ENCODE results near the gene TEX52.
A peak's percentile ranks its signal among the peaks of the same experiment; 100 is the strongest.

TEX52 gene

GRCh38 chr12:2842948-2843347 lies 13.9 kb downstream of the TEX52 start:
- Mint-ChIP-seq H3K4me3 (no peak overlapping the region), H3K36me3 (ENCODE audit: low read depth) (peaks cover 25% of the 10 kb centered on the region), H3K4me1 (peaks cover 45% of the 10 kb centered on the region), H3K27ac (no peak overlapping the region), H3K27me3 (ENCODE audit: low read depth, poor library complexity) (peaks cover 11% of the 10 kb centered on the region), H3K9me3 (no peaks in the 10 kb centered on the region)
- no peak for DNase-seq
- TF ChIP-seq CTCF (IDR thresholded peaks at IDR 0.05): no peak

- Mint-ChIP-seq H3K4me1 (peaks cover 29% of the 10 kb centered on the region), H3K9me3 (no peaks in the 10 kb centered on the region), H3K27me3 (ENCODE audit: low read depth, poor library complexity) (peaks cover 14% of the 10 kb centered on the region), H3K27ac (no peak overlapping the region), H3K36me3 (ENCODE audit: low read depth) (peaks cover 26% of the 10 kb centered on the region), H3K4me3 (no peak overlapping the region)
- no peak for TF ChIP-seq CTCF (IDR thresholded peaks at IDR 0.05)
- no peak for DNase-seq
Observed at GRCh38 chr12:2841056-2841650, 15.7 kb downstream of the TEX52 start.

- peaks cover 6% of the 10 kb centered on the region for H3K27me3 Mint-ChIP-seq (ENCODE audit: low read depth, poor library complexity)
- DNase-seq: no peak
- peaks cover 27% of the 10 kb centered on the region for H3K36me3 Mint-ChIP-seq (ENCODE audit: low read depth)
- no peak for TF ChIP-seq CTCF (IDR thresholded peaks at IDR 0.05)
- no peak overlapping the region for H3K27ac Mint-ChIP-seq
- H3K9me3 Mint-ChIP-seq: no peaks in the 10 kb centered on the region
- peaks cover 52% of the 10 kb centered on the region for H3K4me1 Mint-ChIP-seq
- H3K4me3 Mint-ChIP-seq: no peak overlapping the region
Observed at GRCh38 chr12:2836574-2836973, 20.3 kb downstream of the TEX52 start.

- no peak for TF ChIP-seq CTCF (IDR thresholded peaks at IDR 0.05)
- H3K4me3 Mint-ChIP-seq: peak overlapping the region; percentile 0
- H3K36me3 Mint-ChIP-seq (ENCODE audit: low read depth): peaks cover 30% of the 10 kb centered on the region
- peaks cover 52% of the 10 kb centered on the region for H3K4me1 Mint-ChIP-seq
- DNase-seq: no peak
- no peak overlapping the region for H3K27ac Mint-ChIP-seq
- H3K27me3 Mint-ChIP-seq (ENCODE audit: low read depth, poor library complexity): peaks cover 6% of the 10 kb centered on the region
- H3K9me3 Mint-ChIP-seq: no peaks in the 10 kb centered on the region
Observed at GRCh38 chr12:2835691-2836403, 21.0 kb downstream of the TEX52 start.

- peak within 1 kb of the TSS; percentile 57 for H3K27ac Mint-ChIP-seq
- peak within 1 kb of the TSS; percentile 72 for H3K4me3 Mint-ChIP-seq
Observed at GRCh38 chr12:2834581-2835491, 22.0 kb downstream of the TEX52 start, which contains the start of gene NRIP2. TSS of gene NRIP2 (minus strand) at chr12:2835035. CDS start at chr12:2834983, 52 bp downstream.

More at GRCh38 chr12:2834581-2835491, 22.0 kb downstream of the TEX52 start, which contains the start of gene NRIP2:
- Mint-ChIP-seq H3K36me3 (ENCODE audit: low read depth) (peaks cover 34% of the 10 kb centered on the region), H3K9me3 (no peaks in the 10 kb centered on the region), H3K27me3 (ENCODE audit: low read depth, poor library complexity) (peaks cover 4% of the 10 kb centered on the region), H3K4me1 (peaks cover 52% of the 10 kb centered on the region)
- DNase-seq: peak; percentile 50
- no peak for TF ChIP-seq CTCF (IDR thresholded peaks at IDR 0.05)
